ENCODE data around the gene DCAKD. TPM values are rescaled to one million over a fixed set of nuclear protein-coding genes. Genes with fewer than 3 reads are reported as not detected.

DCAKD gene
- total RNA-seq, 2 experiments from 2014 or later, result 11.6 to 12.2 TPM

DNA sequence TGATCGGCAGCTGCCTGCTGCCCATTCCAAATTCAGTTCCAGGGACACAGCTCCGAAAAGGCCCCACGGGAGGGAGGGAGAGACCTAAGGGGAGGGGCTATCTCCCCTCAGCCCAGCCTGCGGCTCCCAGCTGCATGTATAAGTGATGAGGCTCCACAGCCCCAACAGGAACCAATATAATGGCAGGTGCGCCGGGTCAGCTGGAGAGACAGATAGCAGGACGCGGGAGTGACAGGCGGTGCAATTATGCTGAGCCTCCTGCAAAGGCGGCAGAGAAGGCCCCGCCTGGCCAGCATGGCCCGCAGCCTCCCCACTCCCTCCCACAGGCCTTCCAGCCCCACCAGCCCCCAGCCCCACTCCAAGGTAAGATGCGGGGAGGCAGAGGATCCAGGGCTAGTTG lies 75.2 kb downstream of the DCAKD start:
- ATAC-seq (ENCODE audit: poor library complexity) (no peak), DNase-seq (no peak)
- peaks cover 10 to 30% of the 10 kb centered on the region in 2 experiments for H3K27me3 ChIP-seq (ENCODE audit: control insufficient read depth in 1 of 2, insufficient read depth in 2 of 2, low read length in 2 of 2)
- H3K9me3 ChIP-seq (ENCODE audit: control insufficient read depth in 1 of 2, insufficient read depth in 1 of 2, low read length in 2 of 2), result no peaks in the 10 kb centered on the region
- ChIA-PET POLR2A (no interaction called here), CTCF (no interaction called here)
- H3K36me3 Mint-ChIP-seq (ENCODE audit: low read depth), result no peaks in the 10 kb centered on the region
- H3K27me3 Mint-ChIP-seq, result peaks cover 48% of the 10 kb centered on the region
- no peak overlapping the region for H3K4me3 ChIP-seq (ENCODE audit: low read length)
- H3K4me1 ChIP-seq (ENCODE audit: insufficient read depth, low read length), result no peaks in the 10 kb centered on the region
- TF ChIP-seq, protein P1, sequence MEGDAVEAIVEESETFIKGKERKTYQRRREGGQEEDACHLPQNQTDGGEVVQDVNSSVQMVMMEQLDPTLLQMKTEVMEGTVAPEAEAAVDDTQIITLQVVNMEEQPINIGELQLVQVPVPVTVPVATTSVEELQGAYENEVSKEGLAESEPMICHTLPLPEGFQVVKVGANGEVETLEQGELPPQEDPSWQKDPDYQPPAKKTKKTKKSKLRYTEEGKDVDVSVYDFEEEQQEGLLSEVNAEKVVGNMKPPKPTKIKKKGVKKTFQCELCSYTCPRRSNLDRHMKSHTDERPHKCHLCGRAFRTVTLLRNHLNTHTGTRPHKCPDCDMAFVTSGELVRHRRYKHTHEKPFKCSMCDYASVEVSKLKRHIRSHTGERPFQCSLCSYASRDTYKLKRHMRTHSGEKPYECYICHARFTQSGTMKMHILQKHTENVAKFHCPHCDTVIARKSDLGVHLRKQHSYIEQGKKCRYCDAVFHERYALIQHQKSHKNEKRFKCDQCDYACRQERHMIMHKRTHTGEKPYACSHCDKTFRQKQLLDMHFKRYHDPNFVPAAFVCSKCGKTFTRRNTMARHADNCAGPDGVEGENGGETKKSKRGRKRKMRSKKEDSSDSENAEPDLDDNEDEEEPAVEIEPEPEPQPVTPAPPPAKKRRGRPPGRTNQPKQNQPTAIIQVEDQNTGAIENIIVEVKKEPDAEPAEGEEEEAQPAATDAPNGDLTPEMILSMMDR (IDR thresholded peaks at IDR 0.05), result no peak
- H3K9me3 Mint-ChIP-seq, result no peaks in the 10 kb centered on the region
- no peak overlapping the region for H3K27ac Mint-ChIP-seq
- intact Hi-C loops (cut with DNase I, micrococcal nuclease), result no loop called here
- no peaks in the 10 kb centered on the region for H3K36me3 ChIP-seq (ENCODE audit: insufficient read depth, low read length)
- no peak overlapping the region for H3K4me3 Mint-ChIP-seq
- H3K27ac ChIP-seq (ENCODE audit: low read depth in 1 of 2, low read length in 2 of 2), result no peak overlapping the region
- no peaks in the 10 kb centered on the region for H3K4me1 Mint-ChIP-seq (ENCODE audit: low read depth)

Other genes with a start within 250 kb of the DCAKD start
- gene GJC1, start 221.3 kb downstream of the DCAKD start, total RNA-seq, result not detected
- not detected for gene HIGD1B, start 203.7 kb downstream of the DCAKD start, total RNA-seq
- 100 to 1,000 TPM; 105 to 112 TPM for gene EFTUD2, start 152.2 kb downstream of the DCAKD start, total RNA-seq
- gene GFAP, start 136.1 kb downstream of the DCAKD start, total RNA-seq, result not detected
- under 1 TPM; 0.05 to 0.08 TPM for gene KIF18B, start 103.9 kb downstream of the DCAKD start, total RNA-seq
- not detected for gene C1QL1, start 83.3 kb downstream of the DCAKD start, total RNA-seq
- 10 to 100 TPM; 61.1 to 62.2 TPM for gene NMT1, start 9.7 kb upstream of the DCAKD start, total RNA-seq
- gene PLCD3, start 80.9 kb upstream of the DCAKD start, total RNA-seq, result 1 to 10 TPM; 1.8 to 2.4 TPM
- 10 to 100 TPM; 24.8 to 26.3 TPM for gene ACBD4, start 84.1 kb upstream of the DCAKD start, total RNA-seq
- 10 to 100 TPM; 50.5 to 50.9 TPM for gene HEXIM1, start 96.8 kb upstream of the DCAKD start, total RNA-seq
- 1 to 10 TPM; 1.3 to 1.5 TPM for gene HEXIM2, start 110.2 kb upstream of the DCAKD start, total RNA-seq
- gene FMNL1, start 170.3 kb upstream of the DCAKD start, total RNA-seq, result 100 to 1,000 TPM; 378 to 387 TPM
- under 1 TPM; 0.20 to 0.27 TPM for gene SPATA32, start 210.5 kb upstream of the DCAKD start, total RNA-seq

Data from CD4-positive, alpha-beta T cell (primary cell).